ENCODE data around the gene GJB6. TPM values are rescaled to one million over a fixed set of nuclear protein-coding genes. Genes with fewer than 3 reads are reported as not detected.

Gene GJB6
- total and polyA plus RNA-seq, 2 of the 4 experiments (the other 2 are of a cell fraction): not detected

GRCh38 chr13:20272104-20272503 lies 40.0 kb upstream of the GJB6 start:
- H2BK15ac ChIP-seq (ENCODE audit: low read depth, low read length): no peak overlapping the region
- TF ChIP-seq USF2 (IDR thresholded peaks at IDR 0.05; ENCODE audit: low read depth, low read length) (no peak), CEBPB (IDR thresholded peaks at IDR 0.05; ENCODE audit: low read depth, low read length) (no peak), POLR2A (IDR thresholded peaks at IDR 0.05; ENCODE audit: low read depth, low read length) (no peak), BHLHE40 (IDR thresholded peaks at IDR 0.05; ENCODE audit: low read depth, low read length) (no peak), MXI1 (IDR thresholded peaks at IDR 0.05; ENCODE audit: borderline replicate concordance, low read depth, low read length) (no peak), SMC3 (IDR thresholded peaks at IDR 0.05; ENCODE audit: low read depth, low read length) (no peak)
- TF ChIP-seq, protein P1, sequence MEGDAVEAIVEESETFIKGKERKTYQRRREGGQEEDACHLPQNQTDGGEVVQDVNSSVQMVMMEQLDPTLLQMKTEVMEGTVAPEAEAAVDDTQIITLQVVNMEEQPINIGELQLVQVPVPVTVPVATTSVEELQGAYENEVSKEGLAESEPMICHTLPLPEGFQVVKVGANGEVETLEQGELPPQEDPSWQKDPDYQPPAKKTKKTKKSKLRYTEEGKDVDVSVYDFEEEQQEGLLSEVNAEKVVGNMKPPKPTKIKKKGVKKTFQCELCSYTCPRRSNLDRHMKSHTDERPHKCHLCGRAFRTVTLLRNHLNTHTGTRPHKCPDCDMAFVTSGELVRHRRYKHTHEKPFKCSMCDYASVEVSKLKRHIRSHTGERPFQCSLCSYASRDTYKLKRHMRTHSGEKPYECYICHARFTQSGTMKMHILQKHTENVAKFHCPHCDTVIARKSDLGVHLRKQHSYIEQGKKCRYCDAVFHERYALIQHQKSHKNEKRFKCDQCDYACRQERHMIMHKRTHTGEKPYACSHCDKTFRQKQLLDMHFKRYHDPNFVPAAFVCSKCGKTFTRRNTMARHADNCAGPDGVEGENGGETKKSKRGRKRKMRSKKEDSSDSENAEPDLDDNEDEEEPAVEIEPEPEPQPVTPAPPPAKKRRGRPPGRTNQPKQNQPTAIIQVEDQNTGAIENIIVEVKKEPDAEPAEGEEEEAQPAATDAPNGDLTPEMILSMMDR (conservative IDR thresholded peaks at IDR 0.05; ENCODE audit: low read depth, low read length): no peak
- no peak overlapping the region for H4K91ac ChIP-seq (ENCODE audit: insufficient read depth, low read depth, low read length)
- H3K79me1 ChIP-seq (ENCODE audit: low read depth in 1 of 2, low read length in 2 of 2): no peaks in the 10 kb centered on the region
- no peaks in the 10 kb centered on the region for H3K4me1 ChIP-seq (ENCODE audit: control insufficient read depth, insufficient read depth, low read length)
- intact Hi-C loops (cut with micrococcal nuclease): no loop called here
- no peak overlapping the region for H2BK5ac ChIP-seq (ENCODE audit: low read depth, low read length, poor library complexity, severe bottlenecking)
- H3K4me2 ChIP-seq (ENCODE audit: low read depth, low read length): no peak overlapping the region
- no peak overlapping the region for H2AK5ac ChIP-seq (ENCODE audit: low read depth, low read length)
- no TSS peak for BruUV-seq (replicated peaks)
- ATAC-seq (ENCODE audit: low read depth) (no peak), DNase-seq (no peak)
- dilution Hi-C loops (cut with HindIII; ENCODE audit: low sequenced_read_pairs, unreplicated experiment): no loop called here
- no peaks in the 10 kb centered on the region for H3K9me1 ChIP-seq (ENCODE audit: insufficient read depth, low read length)
- H3K56ac ChIP-seq (ENCODE audit: extremely low read depth, insufficient read depth, low read length): no peak overlapping the region
- no peak overlapping the region for H2AFZ ChIP-seq (replicated peaks; ENCODE audit: low read length, poor library complexity)
- H2BK20ac ChIP-seq (ENCODE audit: low read depth, low read length): no peak overlapping the region
- H3K4ac ChIP-seq (ENCODE audit: low read depth, low read length): no peak overlapping the region
- no peak overlapping the region for H2BK120ac ChIP-seq (ENCODE audit: low read depth, low read length)
- no peak overlapping the region for H3K27ac ChIP-seq (ENCODE audit: insufficient read depth, low read length)
- no peak overlapping the region for H4K8ac ChIP-seq (ENCODE audit: low read depth in 2 of 2, low read length in 2 of 2)
- in situ Hi-C loops (cut with MboI; ENCODE audit: low sequenced_read_pairs): no loop called here
- no peak overlapping the region for H3K4me3 ChIP-seq (ENCODE audit: insufficient read depth, low read depth, low read length)
- H3K9me3 ChIP-seq (ENCODE audit: control insufficient read depth, insufficient read depth, low read length): no peaks in the 10 kb centered on the region
- H3K18ac ChIP-seq (ENCODE audit: low read depth, low read length): no peak overlapping the region
- POLR2A ChIA-PET (ENCODE audit: unreplicated experiment): no interaction called here
- no peak overlapping the region for H3K9ac ChIP-seq (ENCODE audit: low read depth, low read length)
- peaks cover 24% of the 10 kb centered on the region for H3K27me3 ChIP-seq (ENCODE audit: control insufficient read depth, insufficient read depth, low read length)
- no peaks in the 10 kb centered on the region for H3K36me3 ChIP-seq (ENCODE audit: control insufficient read depth, insufficient read depth, low read length)
- WGBS, 2 experiments (ENCODE audit: extremely low coverage in 2 of 2, insufficient read length in 1 of 2): no CpG with 5 or more reads among the region's 2 CpGs
- no peak overlapping the region for H4K5ac ChIP-seq (ENCODE audit: low read depth, low read length)
- H3K14ac ChIP-seq (replicated peaks; ENCODE audit: low read depth, low read length): no peak overlapping the region
- H2AK9ac ChIP-seq (replicated peaks; ENCODE audit: low read depth, low read length, poor library complexity): no peak overlapping the region
- CTCF ChIA-PET: no interaction called here
- no peaks in the 10 kb centered on the region for H4K20me1 ChIP-seq (ENCODE audit: insufficient read depth, low read length)
- no peak overlapping the region for H3K23ac ChIP-seq (ENCODE audit: low read depth, low read length)

Measured in IMR-90 (cell line).